Stimulated activated CD4-positive, alpha-beta T cell treated with anti-CD3 and anti-CD28 coated beads, Interleukin-15, amount 100 ng/mL, for 1 hour (primary cell): ENCODE results near the gene GDNF.
"Not testable (repeated sequence)": the region's sequence is repeated elsewhere in the genome, so short reads cannot be mapped to it uniquely, and the experiment has no call there.

Experiments used
- DNase-seq, 2 donors: peaks; one replicate each; pipeline ENCODE4 v3.0.0-alpha.2; 2020; ENCODE audit warnings: low read depth in 1 of 2, low spot score in 1 of 2

The GDNF gene

DNA sequence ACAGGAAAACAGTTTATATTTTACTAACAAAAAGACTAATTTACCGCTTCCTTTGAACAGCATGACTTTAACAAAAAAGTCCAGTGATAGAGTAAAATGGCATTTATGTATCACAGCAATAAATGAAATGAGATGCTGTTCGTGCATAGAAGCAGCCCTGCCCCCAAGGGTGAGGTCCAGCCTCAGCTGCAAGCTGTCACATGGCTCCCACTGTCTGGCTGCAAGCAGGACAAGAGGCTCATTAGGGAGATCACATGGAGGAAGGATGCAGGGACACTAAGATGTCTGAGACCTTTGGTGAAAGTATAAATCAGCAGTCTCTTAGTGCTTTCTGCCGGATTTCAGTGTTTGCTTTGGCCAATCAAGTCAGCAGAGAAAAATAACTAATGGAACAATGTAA is 23.0 kb downstream of the GDNF start:
- no peak for DNase-seq

- no peak for DNase-seq
These were observed 23.5 kb downstream of the GDNF start for GRCh38 chr5:37816331-37816730.

GRCh38 chr5:37815913-37816312 is 23.9 kb downstream of the GDNF start:
- no peak for DNase-seq

GRCh38 chr5:37814699-37815098 is 25.1 kb downstream of the GDNF start:
- DNase-seq = no peak

- DNase-seq = no peak
These were observed 27.5 kb downstream of the GDNF start for GRCh38 chr5:37812365-37812764.

GRCh38 chr5:37811866-37812265 is 28.0 kb downstream of the GDNF start:
- DNase-seq = no peak

DNA sequence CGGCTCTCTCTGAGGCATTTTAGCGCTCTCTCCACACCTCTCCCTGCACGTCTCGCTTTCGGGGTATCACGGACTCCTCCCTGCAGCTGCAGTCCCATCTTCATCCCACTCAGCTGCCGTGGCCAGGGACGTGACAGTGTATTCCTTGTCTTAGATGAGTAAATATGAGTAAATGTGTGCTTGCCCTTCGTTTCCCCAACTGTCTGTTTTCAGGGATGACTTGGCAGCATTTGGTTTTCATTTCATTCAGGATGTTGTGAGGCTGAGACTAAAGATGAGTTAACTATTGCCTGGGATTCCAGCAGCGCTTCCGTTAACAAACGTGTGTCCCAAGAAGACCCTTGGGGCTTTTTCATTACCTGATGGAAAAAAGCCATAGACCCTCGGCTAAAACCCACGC is 29.5 kb downstream of the GDNF start:
- DNase-seq = no peak

DNA sequence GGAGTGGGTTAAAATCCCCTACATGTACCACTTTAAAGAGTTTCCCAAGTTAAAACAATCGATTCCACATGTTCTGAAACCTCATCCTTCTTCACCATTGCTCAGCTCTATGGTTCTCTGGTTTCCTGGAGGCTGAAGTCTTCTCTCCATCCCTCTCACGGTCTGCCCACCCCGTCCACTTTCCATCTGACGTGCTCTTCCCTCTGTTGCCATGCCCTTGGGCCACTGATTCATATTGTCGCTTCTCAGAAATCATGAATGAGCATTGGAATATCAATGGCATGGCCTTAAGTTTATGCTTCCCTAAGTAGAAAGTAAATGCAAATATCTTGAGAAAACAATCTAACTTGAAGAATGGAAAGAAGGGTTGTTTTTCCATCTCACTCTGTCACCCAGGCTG is 30.9 kb downstream of the GDNF start:
- DNase-seq = no peak

DNA sequence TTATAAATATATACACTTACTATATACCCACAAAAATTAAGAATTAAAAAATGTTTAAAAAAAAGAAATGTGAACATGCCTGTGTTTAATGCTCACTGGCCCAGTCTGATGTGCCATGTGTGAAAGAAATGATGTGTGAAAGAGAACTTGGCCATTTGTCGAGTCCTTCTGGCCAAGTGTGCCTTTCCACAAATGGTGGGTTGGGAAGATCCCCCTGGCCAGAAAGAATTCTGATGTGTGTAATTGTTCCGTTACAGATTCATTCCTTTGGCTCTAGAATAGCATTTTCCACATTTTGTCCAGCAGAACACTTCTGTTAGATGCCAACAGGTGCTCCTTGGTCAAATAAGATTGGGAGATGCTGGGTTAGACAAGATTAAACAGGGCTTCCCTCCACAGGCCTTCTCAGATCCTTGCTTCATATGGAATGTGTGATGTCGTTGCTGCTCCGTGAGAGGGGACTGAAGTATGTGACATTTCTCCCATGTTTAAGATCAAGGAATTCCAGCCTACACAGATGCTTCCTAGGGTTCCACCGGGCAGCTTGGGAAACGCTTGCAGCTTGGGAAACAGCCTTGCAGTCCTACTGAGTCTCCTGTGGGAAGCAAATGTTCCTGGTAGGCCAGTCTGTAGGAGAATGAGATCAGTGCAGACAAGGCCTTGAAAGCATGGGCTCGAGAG is 32.1 kb downstream of the GDNF start:
- DNase-seq = no peak

GRCh38 chr5:37807015-37807414 is 32.8 kb downstream of the GDNF start:
- DNase-seq = no peak

DNA sequence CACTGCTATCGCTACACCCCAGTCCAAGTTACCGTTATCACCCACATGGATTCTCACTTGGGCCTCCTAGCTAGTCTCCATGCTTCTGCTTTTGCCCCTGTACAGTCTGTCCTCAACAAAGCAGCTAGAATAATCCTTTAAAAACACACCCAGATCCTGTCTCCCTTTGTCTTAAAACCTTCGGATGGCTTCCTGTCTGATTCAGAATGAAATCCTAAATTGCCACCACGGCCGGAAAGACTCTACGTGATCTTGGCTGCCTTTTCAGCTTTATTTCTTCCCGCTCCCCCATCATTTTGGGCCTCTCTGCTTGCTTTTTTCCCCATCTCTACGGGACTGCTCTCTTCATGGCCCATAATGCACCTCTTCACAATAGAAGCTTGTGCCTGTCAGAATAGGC is 33.4 kb downstream of the GDNF start:
- no peak for DNase-seq

DNA sequence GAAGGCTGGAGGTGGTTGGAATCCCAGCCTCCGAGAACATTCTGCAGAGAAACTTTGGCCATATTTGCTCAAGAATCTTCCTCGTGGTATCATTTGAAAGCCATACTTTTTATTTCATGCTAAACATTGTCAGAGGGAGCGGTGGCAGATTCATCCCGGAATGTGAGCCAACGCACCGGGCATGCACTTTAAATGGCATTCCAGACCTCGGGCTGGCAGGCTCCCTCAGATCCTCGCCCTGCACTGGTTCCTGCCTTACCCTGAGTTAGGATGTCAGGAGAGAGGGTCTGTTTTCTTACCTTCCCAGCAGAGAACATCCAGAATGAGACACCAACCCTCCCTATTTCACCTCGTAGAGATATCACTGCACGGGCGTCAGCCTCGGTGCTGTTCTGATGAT is 33.8 kb downstream of the GDNF start:
- no peak for DNase-seq

- DNase-seq = no peak
These were observed 35.4 kb downstream of the GDNF start for GRCh38 chr5:37804401-37804800.

DNA sequence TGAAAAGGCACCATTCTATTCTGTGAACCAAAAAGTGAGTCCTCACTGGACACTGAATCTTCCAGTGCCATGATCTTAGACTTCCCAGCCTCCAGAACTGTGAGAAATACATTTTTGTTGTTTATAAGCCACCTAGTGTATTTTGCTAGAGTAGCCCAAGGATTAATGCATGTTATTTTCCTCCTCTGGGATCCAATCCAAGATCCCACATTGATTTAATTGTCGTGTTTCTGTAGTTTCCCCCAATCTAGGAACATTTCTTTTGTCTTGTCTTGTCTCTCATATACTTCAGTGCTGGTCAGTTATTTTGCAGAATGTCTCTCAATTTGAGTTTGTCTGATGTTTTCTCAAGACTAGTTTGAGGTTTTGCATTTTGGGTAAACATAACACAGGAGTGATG is 36.4 kb downstream of the GDNF start:
- DNase-seq = no peak

- no peak for DNase-seq
These were observed 38.3 kb downstream of the GDNF start for GRCh38 chr5:37801521-37801920.

- no peak for DNase-seq
These were observed 39.9 kb downstream of the GDNF start for GRCh38 chr5:37799865-37800421.

DNA sequence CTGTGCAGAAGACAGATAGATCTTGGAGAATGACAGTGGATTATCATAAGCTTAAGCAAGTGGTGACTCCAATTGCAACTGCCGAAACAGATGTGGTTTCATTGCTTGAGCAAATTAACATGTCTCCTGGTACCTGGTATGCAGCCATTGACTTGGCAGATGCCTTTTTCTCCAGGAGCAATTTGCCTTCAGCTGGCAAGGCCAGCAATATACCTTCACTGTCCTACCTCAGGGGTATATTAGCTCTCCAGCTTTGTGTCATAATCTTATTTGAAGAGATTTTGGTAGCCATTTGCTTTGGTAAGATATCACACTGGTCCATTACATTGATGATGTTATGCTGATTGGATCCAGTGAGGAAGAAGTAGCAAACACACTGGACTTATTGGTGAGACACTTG is 43.4 kb downstream of the GDNF start:
- DNase-seq = not testable (repeated sequence)

DNA sequence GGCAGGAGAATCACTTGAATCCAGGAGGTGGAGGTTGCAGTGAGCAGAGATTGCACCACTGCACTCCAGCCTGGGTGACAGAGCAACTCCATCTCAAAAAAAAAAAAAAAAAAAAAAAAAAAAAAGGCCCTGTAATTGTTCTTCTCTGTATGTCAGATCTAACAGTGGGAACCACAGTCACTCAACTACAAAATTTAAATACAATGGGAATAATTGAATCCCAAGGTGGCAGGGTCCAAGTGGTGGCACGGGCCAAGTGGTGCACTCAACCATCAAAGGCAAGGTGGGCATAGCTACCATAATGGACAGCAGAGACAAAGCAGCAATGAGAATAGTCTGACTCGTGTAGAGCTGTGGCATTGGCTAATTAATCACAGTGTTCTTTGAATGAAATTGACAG is 44.5 kb downstream of the GDNF start:
- DNase-seq = not testable (repeated sequence)

DNA sequence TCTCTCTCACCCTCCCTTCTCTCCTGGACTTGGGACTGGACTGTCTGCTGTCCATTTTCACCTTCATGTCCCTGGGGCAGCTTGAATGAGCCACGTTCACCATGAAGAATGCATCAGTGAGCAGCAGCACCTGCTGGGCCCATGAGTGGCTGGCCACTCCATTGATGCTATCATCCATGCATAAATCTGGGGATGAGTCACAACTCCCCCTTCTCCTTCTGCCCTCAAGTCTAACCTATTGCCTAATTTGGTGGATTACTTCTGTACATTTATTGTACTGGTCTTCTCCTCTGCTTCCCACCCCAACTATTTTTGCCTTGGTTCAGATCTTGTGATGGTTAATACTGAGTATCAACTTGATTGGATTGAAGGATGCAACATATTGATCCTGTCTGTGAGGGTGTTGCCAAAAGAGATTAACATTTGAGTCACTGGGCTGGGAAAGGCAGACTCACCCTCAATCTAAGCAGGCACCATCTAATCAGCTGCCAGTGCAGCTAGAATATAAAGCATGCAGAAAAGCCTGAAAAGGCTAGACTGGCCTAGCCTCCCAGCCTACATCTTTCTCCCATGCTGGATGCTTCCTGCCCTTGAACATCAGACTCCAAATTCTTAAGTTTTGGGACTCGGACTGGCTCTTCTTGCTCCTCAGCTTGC is 46.7 kb downstream of the GDNF start:
- no peak for DNase-seq

DNA sequence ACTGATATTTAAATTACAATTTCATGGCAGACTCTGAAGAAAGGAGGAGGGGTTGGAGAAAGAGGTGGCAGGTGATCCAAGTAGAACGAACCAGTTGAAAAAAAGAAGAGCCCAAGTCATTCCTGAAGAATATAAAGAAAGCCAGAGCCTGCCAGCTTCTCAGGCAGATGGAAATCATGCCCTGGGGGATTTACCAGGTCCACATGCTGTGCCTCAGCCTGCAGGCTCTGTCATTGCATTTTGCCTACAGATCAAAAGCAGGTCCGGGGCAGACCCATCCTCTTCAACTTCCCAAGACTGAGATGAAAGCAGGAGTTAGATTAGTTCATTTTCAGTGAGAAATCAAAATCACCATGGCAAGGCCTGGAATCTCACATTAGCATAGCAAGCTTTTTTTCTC is 48.5 kb downstream of the GDNF start:
- DNase-seq = no peak

- DNase-seq = no peak
These were observed 49.9 kb downstream of the GDNF start for GRCh38 chr5:37789991-37790390.

- no peak for DNase-seq
These were observed 52.1 kb downstream of the GDNF start for GRCh38 chr5:37787742-37788141.
